Measurements from ENCODE around the gene CHST12.

Gene CHST12

GRCh38 chr7:2483494-2483893 lies 80.1 kb downstream of the CHST12 start:
- DNase-seq = no peak

GRCh38 chr7:2484868-2485267 lies 81.5 kb downstream of the CHST12 start:
- DNase-seq = no peak

GRCh38 chr7:2487586-2488271 lies 84.3 kb downstream of the CHST12 start:
- DNase-seq = no peak

GRCh38 chr7:2488272-2488645 lies 84.8 kb downstream of the CHST12 start:
- DNase-seq = no peak

- no peak for DNase-seq
These were observed 85.3 kb downstream of the CHST12 start for GRCh38 chr7:2488681-2489080.

GRCh38 chr7:2490181-2490651 lies 86.8 kb downstream of the CHST12 start:
- no peak for DNase-seq

- no peak for DNase-seq
These were observed 88.6 kb downstream of the CHST12 start for GRCh38 chr7:2492038-2492437.

- no peak for DNase-seq
These were observed 90.1 kb downstream of the CHST12 start for GRCh38 chr7:2493205-2494164.

GRCh38 chr7:2494191-2495130 lies 91.0 kb downstream of the CHST12 start:
- DNase-seq = no peak

GRCh38 chr7:2495418-2496299 lies 92.2 kb downstream of the CHST12 start:
- no peak for DNase-seq

GRCh38 chr7:2496375-2496774 lies 93.0 kb downstream of the CHST12 start:
- DNase-seq = no peak

- DNase-seq = no peak
These were observed 93.7 kb downstream of the CHST12 start for GRCh38 chr7:2497065-2497464.

GRCh38 chr7:2497500-2498336 lies 94.3 kb downstream of the CHST12 start:
- no peak for DNase-seq
